GM23338 (cell line): Measurements from ENCODE around the gene CLSTN2.

Experiments
- CTCF ChIP-seq, 2 experiments: fragments of 200-600 bp in 1 of 2; sonication (generic) in 1 of 2; conservative IDR thresholded peaks; 2 replicates each; pipeline versions ENCODE4 v1.5.1 to v1.6.1; 2016 to 2017; ENCODE audit warnings: antibody characterized with exemption in 2 of 2, low read depth in 2 of 2, mild to moderate bottlenecking in 2 of 2, moderate library complexity in 1 of 2
- EZH2 ChIP-seq: fragments of 200-600 bp; sonication (generic); IDR thresholded peaks from one replicate; pipeline ENCODE4 v1.8.0; 2017; ENCODE audit warnings: antibody characterized with exemption, mild to moderate bottlenecking, low read depth; ENCODE audit not compliant: unreplicated experiment
- REST ChIP-seq: IDR thresholded peaks from one replicate; pipeline ENCODE4 v1.6.1; 2018; ENCODE audit warnings: antibody characterized with exemption; ENCODE audit not compliant: unreplicated experiment
- STAT1 ChIP-seq: IDR thresholded peaks from one replicate; pipeline ENCODE4 v1.6.1; 2016; ENCODE audit warnings: antibody characterized with exemption; ENCODE audit not compliant: unreplicated experiment
- ZNF114 ChIP-seq: fragments of 250-450 bp; sonication (Bioruptor Pico); IDR thresholded peaks from 2 replicates; pipeline ENCODE4 v1.5.0; 2020; ENCODE audit warnings: mild to moderate bottlenecking, moderate library complexity
- ZNF331 ChIP-seq: fragments of 250-450 bp; sonication (Bioruptor Pico); IDR thresholded peaks from 2 replicates; pipeline ENCODE4 v1.5.0; 2020; ENCODE audit warnings: low read depth, mild to moderate bottlenecking, moderate library complexity

- no peak for TF ChIP-seq ZNF114 (CRISPR knock-in tag)
- TF ChIP-seq CTCF (conservative IDR thresholded peaks at IDR 0.05; ENCODE audit: low read depth in 2 of 2), result no peak
- no peak for TF ChIP-seq ZNF331 (CRISPR knock-in tag)
- no peak for TF ChIP-seq REST
- no peak for TF ChIP-seq EZH2
- no peak for TF ChIP-seq STAT1
These were observed 213.0 kb downstream of the CLSTN2 start for GRCh38 chr3:140147965-140148490.
